Progenitor cell of endocrine pancreas (in vitro differentiated cells): Measurements from ENCODE around the gene GP1BB. TPM values are rescaled to one million over a fixed set of nuclear protein-coding genes. Genes with fewer than 3 reads are reported as not detected.

Experiments used
- DNase-seq: peaks from one replicate; pipeline ENCODE4 v3.0.0; 2021; ENCODE audit warnings: low spot score; ENCODE audit not compliant: unreplicated experiment
- H3K27ac Mint-ChIP-seq: 2 replicates; pipeline ENCODE4 v1.8.0; 2021; ENCODE audit warnings: mild to moderate bottlenecking, moderate library complexity, mixed read lengths
- H3K27me3 Mint-ChIP-seq: 2 replicates; pipeline ENCODE4 v1.8.0; 2021; ENCODE audit warnings: mixed read lengths
- H3K36me3 Mint-ChIP-seq: 2 replicates; pipeline ENCODE4 v1.8.0; 2022; ENCODE audit warnings: mixed read lengths; ENCODE audit not compliant: insufficient read depth
- H3K4me1 Mint-ChIP-seq: 2 replicates; pipeline ENCODE4 v1.8.0; 2021; ENCODE audit warnings: low read depth, mixed read lengths
- H3K4me3 Mint-ChIP-seq: 2 replicates; pipeline ENCODE4 v1.8.0; 2021; ENCODE audit warnings: low read depth, mild to moderate bottlenecking, moderate library complexity, mixed read lengths
- H3K9me3 Mint-ChIP-seq: 2 replicates; pipeline ENCODE4 v1.8.0; 2021; ENCODE audit warnings: low read depth, mixed read lengths
- CTCF ChIP-seq: fragments of 200-600 bp; sonication (generic); IDR thresholded peaks from one replicate; pipeline ENCODE4 v1.5.0; 2021; ENCODE audit warnings: antibody characterized with exemption, mild to moderate bottlenecking; ENCODE audit not compliant: unreplicated experiment
- total RNA-seq: library from RNA; stranded (reverse); gene quantifications from 2 replicates; pipeline ENCODE4 v1.2.1, GENCODE V29; 2021

Gene GP1BB
- total RNA-seq, 1 donor from 2014 or later: 7.7 TPM

- Mint-ChIP-seq H3K4me1 (peaks cover 16% of the 10 kb centered on the region), H3K27ac (no peak overlapping the region), H3K36me3 (no peaks in the 10 kb centered on the region), H3K27me3 (no peaks in the 10 kb centered on the region), H3K4me3 (no peak overlapping the region), H3K9me3 (no peaks in the 10 kb centered on the region)
- DNase-seq: no peak
- no peak for TF ChIP-seq CTCF
Observed at GRCh38 chr22:19741053-19741452, 17.7 kb downstream of the GP1BB start.

GRCh38 chr22:19742160-19743066 lies 19.1 kb downstream of the GP1BB start:
- Mint-ChIP-seq H3K27ac (no peak overlapping the region), H3K9me3 (no peaks in the 10 kb centered on the region), H3K27me3 (no peaks in the 10 kb centered on the region), H3K4me3 (no peak overlapping the region), H3K4me1 (peaks cover 8% of the 10 kb centered on the region), H3K36me3 (no peaks in the 10 kb centered on the region)
- no peak for DNase-seq
- no peak for TF ChIP-seq CTCF

GRCh38 chr22:19743081-19743480 lies 19.7 kb downstream of the GP1BB start:
- H3K9me3 Mint-ChIP-seq: no peaks in the 10 kb centered on the region
- H3K36me3 Mint-ChIP-seq: no peaks in the 10 kb centered on the region
- no peak for TF ChIP-seq CTCF
- H3K27ac Mint-ChIP-seq: no peak overlapping the region
- peaks cover 2% of the 10 kb centered on the region for H3K4me1 Mint-ChIP-seq
- peaks cover 2% of the 10 kb centered on the region for H3K27me3 Mint-ChIP-seq
- no peak for DNase-seq
- no peak overlapping the region for H3K4me3 Mint-ChIP-seq

GRCh38 chr22:19743651-19744050 lies 20.3 kb downstream of the GP1BB start:
- H3K9me3 Mint-ChIP-seq: no peaks in the 10 kb centered on the region
- H3K4me1 Mint-ChIP-seq: no peaks in the 10 kb centered on the region
- TF ChIP-seq CTCF: no peak
- peaks cover 8% of the 10 kb centered on the region for H3K27me3 Mint-ChIP-seq
- no peaks in the 10 kb centered on the region for H3K36me3 Mint-ChIP-seq
- no peak overlapping the region for H3K4me3 Mint-ChIP-seq
- no peak for DNase-seq
- H3K27ac Mint-ChIP-seq: no peak overlapping the region

GRCh38 chr22:19744350-19745006 lies 21.1 kb downstream of the GP1BB start:
- Mint-ChIP-seq H3K27ac (no peak overlapping the region), H3K36me3 (no peaks in the 10 kb centered on the region), H3K27me3 (peaks cover 12% of the 10 kb centered on the region), H3K4me1 (peaks cover 2% of the 10 kb centered on the region), H3K4me3 (no peak overlapping the region), H3K9me3 (no peaks in the 10 kb centered on the region)
- DNase-seq: no peak
- no peak for TF ChIP-seq CTCF
